IMR-90 (cell line): ENCODE measurements around the gene LRP11.

ENCODE experiments used
- CEBPB ChIP-seq: IDR thresholded peaks from 2 replicates; pipeline ENCODE4 v1.6.1; 2012; ENCODE audit warnings: low read depth, low read length, improper control_type of control experiment
- MAFK ChIP-seq: IDR thresholded peaks from 2 replicates; pipeline ENCODE4 v1.6.1; 2012; ENCODE audit warnings: low read depth, low read length, improper control_type of control experiment
- MXI1 ChIP-seq: IDR thresholded peaks from 2 replicates; pipeline ENCODE4 v1.6.1; 2012; ENCODE audit warnings: low read depth, mild to moderate bottlenecking, low read length, moderate library complexity, borderline replicate concordance
- POLR2A ChIP-seq: IDR thresholded peaks from 2 replicates; pipeline ENCODE4 v1.6.1; 2012; ENCODE audit warnings: mild to moderate bottlenecking, low read depth, low read length
- RAD21 ChIP-seq: IDR thresholded peaks from 2 replicates; pipeline ENCODE4 v1.6.1; 2012; ENCODE audit warnings: low read length, improper control_type of control experiment
- TF ChIP-seq, protein P1 (sequence below): conservative IDR thresholded peaks from 2 replicates; pipeline ENCODE4 v1.5.1; 2012; ENCODE audit warnings: mild to moderate bottlenecking, low read depth, low read length, improper control_type of control experiment

DNA sequence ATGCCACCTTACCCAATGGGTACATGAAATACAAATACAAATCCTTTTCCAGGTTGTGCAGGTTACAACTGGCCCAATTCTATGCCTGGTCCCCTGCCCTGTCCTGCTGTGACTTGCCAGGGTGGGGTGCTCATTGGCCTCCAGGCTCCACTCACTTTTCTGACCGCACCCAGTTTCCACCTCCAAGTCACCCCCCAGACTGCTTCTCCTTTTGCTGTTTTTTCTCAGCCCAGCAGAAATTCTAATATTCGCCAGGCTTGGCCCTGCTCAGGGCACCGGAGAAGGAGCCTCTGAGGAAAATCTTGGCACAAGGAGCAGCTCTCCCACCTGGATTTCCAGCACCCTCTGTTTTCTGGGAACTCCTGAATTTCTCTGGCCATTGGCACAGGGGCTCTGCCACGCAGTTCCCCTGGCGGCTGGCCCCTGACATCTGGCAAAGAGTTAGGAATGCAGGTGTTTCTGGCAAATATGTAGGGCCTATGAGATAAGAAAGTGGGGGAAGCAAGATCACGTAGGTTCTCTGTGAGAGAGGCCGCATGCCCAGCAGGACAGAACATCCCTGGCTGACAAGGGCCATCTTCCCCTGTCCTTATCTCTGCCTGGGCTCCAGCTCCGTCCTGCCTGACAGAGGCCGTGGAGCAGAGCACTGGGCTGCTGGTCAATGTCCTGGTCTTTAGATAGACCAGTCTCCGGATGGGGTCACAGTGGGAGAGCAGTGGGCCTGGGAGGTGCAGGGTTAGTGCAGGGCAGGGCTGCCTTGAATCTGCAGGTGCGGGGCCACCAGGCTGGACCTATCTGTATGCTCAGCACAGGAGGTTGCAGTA lies 36.7 kb upstream of the LRP11 start:
- TF ChIP-seq MXI1 (no peak), POLR2A (no peak), CEBPB (no peak), RAD21 (no peak), MAFK (no peak)
- TF ChIP-seq, protein P1, sequence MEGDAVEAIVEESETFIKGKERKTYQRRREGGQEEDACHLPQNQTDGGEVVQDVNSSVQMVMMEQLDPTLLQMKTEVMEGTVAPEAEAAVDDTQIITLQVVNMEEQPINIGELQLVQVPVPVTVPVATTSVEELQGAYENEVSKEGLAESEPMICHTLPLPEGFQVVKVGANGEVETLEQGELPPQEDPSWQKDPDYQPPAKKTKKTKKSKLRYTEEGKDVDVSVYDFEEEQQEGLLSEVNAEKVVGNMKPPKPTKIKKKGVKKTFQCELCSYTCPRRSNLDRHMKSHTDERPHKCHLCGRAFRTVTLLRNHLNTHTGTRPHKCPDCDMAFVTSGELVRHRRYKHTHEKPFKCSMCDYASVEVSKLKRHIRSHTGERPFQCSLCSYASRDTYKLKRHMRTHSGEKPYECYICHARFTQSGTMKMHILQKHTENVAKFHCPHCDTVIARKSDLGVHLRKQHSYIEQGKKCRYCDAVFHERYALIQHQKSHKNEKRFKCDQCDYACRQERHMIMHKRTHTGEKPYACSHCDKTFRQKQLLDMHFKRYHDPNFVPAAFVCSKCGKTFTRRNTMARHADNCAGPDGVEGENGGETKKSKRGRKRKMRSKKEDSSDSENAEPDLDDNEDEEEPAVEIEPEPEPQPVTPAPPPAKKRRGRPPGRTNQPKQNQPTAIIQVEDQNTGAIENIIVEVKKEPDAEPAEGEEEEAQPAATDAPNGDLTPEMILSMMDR = no peak
